Astrocyte (in vitro differentiated cells and primary cell): ENCODE results near the gene CFAP58. TPM values are rescaled to one million over a fixed set of nuclear protein-coding genes. Genes with fewer than 3 reads are reported as not detected.

Source experiments
- DNase-seq: peaks from one replicate; pipeline ENCODE4 v3.0.0-alpha.2; 2010; ENCODE audit warnings: low read depth
- FAIRE-seq: peaks from 2 replicates; lab custom pipeline; 2011; peaks lifted over from hg19 to GRCh38; lab: Jason Lieb, UNC
- H2AFZ ChIP-seq: 2 replicates; pipeline ENCODE4 v1.6.0; 2012; ENCODE audit warnings: low read depth, low read length, inconsistent platforms
- H3K27ac ChIP-seq: 2 replicates; pipeline ENCODE4 v1.5.1; 2011; ENCODE audit warnings: low read depth, low read length, inconsistent platforms
- H3K27me3 ChIP-seq: 2 replicates; pipeline ENCODE4 v1.6.0; 2011; ENCODE audit warnings: low read length, inconsistent platforms; ENCODE audit not compliant: insufficient read depth
- H3K36me3 ChIP-seq: 2 replicates; pipeline ENCODE4 v1.5.1; 2011; ENCODE audit warnings: low read length, inconsistent platforms; ENCODE audit not compliant: insufficient read depth
- H3K4me1 ChIP-seq: 2 replicates; pipeline ENCODE4 v1.5.1; 2011; ENCODE audit warnings: low read length, inconsistent platforms; ENCODE audit not compliant: insufficient read depth
- H3K4me2 ChIP-seq: 2 replicates; pipeline ENCODE4 v1.6.0; 2012; ENCODE audit warnings: low read length, inconsistent platforms
- H3K4me3 ChIP-seq: 2 replicates; pipeline ENCODE4 v1.5.1; 2011; ENCODE audit warnings: low read depth, mild to moderate bottlenecking, low read length, inconsistent platforms; ENCODE audit not compliant: insufficient read depth
- H3K79me2 ChIP-seq: 2 replicates; pipeline ENCODE4 v1.6.0; 2012; ENCODE audit warnings: mild to moderate bottlenecking, low read length, inconsistent platforms; ENCODE audit not compliant: insufficient read depth
- H3K9ac ChIP-seq: 2 replicates; pipeline ENCODE4 v1.6.0; 2012; ENCODE audit warnings: mild to moderate bottlenecking, low read length, inconsistent platforms
- H3K9me3 ChIP-seq: 2 replicates; pipeline ENCODE4 v1.5.1; 2012; ENCODE audit warnings: low read depth, mild to moderate bottlenecking, low read length, inconsistent platforms; ENCODE audit not compliant: insufficient read depth
- H4K20me1 ChIP-seq: 2 replicates; pipeline ENCODE4 v1.6.0; 2012; ENCODE audit warnings: low read length, inconsistent platforms; ENCODE audit not compliant: insufficient read depth
- H3K27ac Mint-ChIP-seq: one replicate; pipeline ENCODE4 v1.8.0; 2021; ENCODE audit warnings: mild to moderate bottlenecking, mixed read lengths; ENCODE audit not compliant: unreplicated experiment
- H3K27me3 Mint-ChIP-seq: one replicate; pipeline ENCODE4 v1.8.0; 2021; ENCODE audit warnings: low read depth, mixed read lengths; ENCODE audit not compliant: unreplicated experiment
- H3K36me3 Mint-ChIP-seq: one replicate; pipeline ENCODE4 v1.8.0; 2021; ENCODE audit warnings: low read depth, mixed read lengths; ENCODE audit not compliant: unreplicated experiment
- H3K4me1 Mint-ChIP-seq: one replicate; pipeline ENCODE4 v1.8.0; 2021; ENCODE audit warnings: low read depth, mixed read lengths; ENCODE audit not compliant: unreplicated experiment
- H3K4me3 Mint-ChIP-seq: one replicate; pipeline ENCODE4 v1.8.0; 2021; ENCODE audit warnings: mild to moderate bottlenecking, moderate library complexity, mixed read lengths; ENCODE audit not compliant: unreplicated experiment
- H3K9me3 Mint-ChIP-seq: one replicate; pipeline ENCODE4 v1.8.0; 2021; ENCODE audit warnings: mild to moderate bottlenecking, mixed read lengths; ENCODE audit not compliant: unreplicated experiment
- CTCF ChIP-seq: IDR thresholded peaks from 2 replicates; pipeline ENCODE4 v1.5.1; 2011; ENCODE audit warnings: low read depth, mild to moderate bottlenecking, inconsistent platforms, low read length, moderate library complexity; ENCODE audit not compliant: insufficient read depth
- EZH2 ChIP-seq: IDR thresholded peaks from 2 replicates; pipeline ENCODE4 v1.6.1; 2012; ENCODE audit warnings: mild to moderate bottlenecking, low read length, inconsistent platforms; ENCODE audit not compliant: insufficient read depth
- total RNA-seq: library from RNA; stranded (reverse); gene quantifications from 2 replicates; pipeline ENCODE4 v1.2.1, GENCODE V29; 2021

Gene CFAP58
- total RNA-seq, 1 donor from 2014 or later: 0.86 TPM

- Histone ChIP-seq H4K20me1 (no peaks in the 10 kb centered on the region), H3K36me3 (no peaks in the 10 kb centered on the region), H3K4me2 (no peak overlapping the region), H3K27ac (no peak overlapping the region), H2AFZ (no peak overlapping the region), H3K4me1 (no peaks in the 10 kb centered on the region), H3K79me2 (no peaks in the 10 kb centered on the region), H3K4me3 (no peak overlapping the region), H3K27me3 (peaks cover 4% of the 10 kb centered on the region), H3K9ac (no peak overlapping the region), H3K9me3 (no peaks in the 10 kb centered on the region)
- Mint-ChIP-seq H3K9me3 (no peaks in the 10 kb centered on the region), H3K4me1 (no peaks in the 10 kb centered on the region), H3K27me3 (peaks cover 10% of the 10 kb centered on the region), H3K27ac (no peak overlapping the region), H3K4me3 (no peak overlapping the region), H3K36me3 (no peaks in the 10 kb centered on the region)
- FAIRE-seq (no peak), DNase-seq (no peak)
- TF ChIP-seq EZH2 (no peak), CTCF (no peak)
Measured at GRCh38 chr10:104501449-104501848, 147.8 kb downstream of the CFAP58 start.

GRCh38 chr10:104501864-104502579 lies 148.4 kb downstream of the CFAP58 start:
- H3K4me3 ChIP-seq: no peak overlapping the region
- no peak for FAIRE-seq

More at GRCh38 chr10:104501864-104502579, 148.4 kb downstream of the CFAP58 start:
- no peak overlapping the region for H3K4me2 ChIP-seq
- H3K9ac ChIP-seq: no peak overlapping the region
- no peak overlapping the region for H3K27ac ChIP-seq
- no peaks in the 10 kb centered on the region for H4K20me1 ChIP-seq
- no peaks in the 10 kb centered on the region for H3K36me3 Mint-ChIP-seq
- H3K79me2 ChIP-seq: no peaks in the 10 kb centered on the region
- no peaks in the 10 kb centered on the region for H3K4me1 Mint-ChIP-seq
- H3K9me3 Mint-ChIP-seq: no peaks in the 10 kb centered on the region
- H3K36me3 ChIP-seq: no peaks in the 10 kb centered on the region
- no peak overlapping the region for H2AFZ ChIP-seq
- peaks cover 16% of the 10 kb centered on the region for H3K27me3 Mint-ChIP-seq
- H3K9me3 ChIP-seq: no peaks in the 10 kb centered on the region
- TF ChIP-seq EZH2: no peak
- no peak for TF ChIP-seq CTCF
- H3K27me3 ChIP-seq: peaks cover 7% of the 10 kb centered on the region
- no peak overlapping the region for H3K4me3 Mint-ChIP-seq
- DNase-seq: no peak
- no peak overlapping the region for H3K27ac Mint-ChIP-seq
- no peaks in the 10 kb centered on the region for H3K4me1 ChIP-seq
